Mammary epithelial cell (primary cell): ENCODE results near the gene CIZ1.

Experiments
- EZH2 ChIP-seq: IDR thresholded peaks from 2 replicates; pipeline ENCODE4 v1.6.1; 2012; ENCODE audit warnings: low read length, inconsistent platforms, borderline replicate concordance
- TF ChIP-seq, protein P1 (sequence below), 2 donors: IDR thresholded peaks in 1 of 2; conservative IDR thresholded peaks in 1 of 2; 2 replicates each; pipeline ENCODE4 v1.5.1; 2011 to 2012; ENCODE audit warnings: inconsistent platforms in 2 of 2, low read length in 2 of 2, mild to moderate bottlenecking in 2 of 2, control low read depth in 1 of 2, low read depth in 1 of 2; ENCODE audit not compliant: insufficient read depth in 1 of 2; ENCODE audit errors: extremely low read depth in 1 of 2

DNA sequence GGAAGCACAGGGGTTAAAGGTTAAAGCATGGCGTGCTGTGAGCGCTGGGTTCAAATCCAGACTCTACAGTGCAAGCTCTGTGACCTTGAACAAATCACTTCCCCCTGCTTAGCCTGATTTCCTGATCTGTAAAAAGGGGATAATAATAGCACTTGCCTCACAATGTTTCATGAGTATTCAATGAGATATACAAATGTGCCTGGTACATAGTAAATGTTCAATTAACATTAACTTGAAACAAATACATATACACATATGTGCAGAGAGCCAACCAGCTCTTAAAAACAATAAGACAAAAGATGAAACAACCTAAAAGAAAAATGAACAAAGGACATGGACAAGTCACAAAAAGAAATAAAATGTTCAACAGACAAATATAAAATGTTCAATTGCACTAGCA is 4.0 kb downstream of the CIZ1 start:
- TF ChIP-seq, protein P1, sequence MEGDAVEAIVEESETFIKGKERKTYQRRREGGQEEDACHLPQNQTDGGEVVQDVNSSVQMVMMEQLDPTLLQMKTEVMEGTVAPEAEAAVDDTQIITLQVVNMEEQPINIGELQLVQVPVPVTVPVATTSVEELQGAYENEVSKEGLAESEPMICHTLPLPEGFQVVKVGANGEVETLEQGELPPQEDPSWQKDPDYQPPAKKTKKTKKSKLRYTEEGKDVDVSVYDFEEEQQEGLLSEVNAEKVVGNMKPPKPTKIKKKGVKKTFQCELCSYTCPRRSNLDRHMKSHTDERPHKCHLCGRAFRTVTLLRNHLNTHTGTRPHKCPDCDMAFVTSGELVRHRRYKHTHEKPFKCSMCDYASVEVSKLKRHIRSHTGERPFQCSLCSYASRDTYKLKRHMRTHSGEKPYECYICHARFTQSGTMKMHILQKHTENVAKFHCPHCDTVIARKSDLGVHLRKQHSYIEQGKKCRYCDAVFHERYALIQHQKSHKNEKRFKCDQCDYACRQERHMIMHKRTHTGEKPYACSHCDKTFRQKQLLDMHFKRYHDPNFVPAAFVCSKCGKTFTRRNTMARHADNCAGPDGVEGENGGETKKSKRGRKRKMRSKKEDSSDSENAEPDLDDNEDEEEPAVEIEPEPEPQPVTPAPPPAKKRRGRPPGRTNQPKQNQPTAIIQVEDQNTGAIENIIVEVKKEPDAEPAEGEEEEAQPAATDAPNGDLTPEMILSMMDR (conservative IDR thresholded peaks at IDR 0.05 in 1 of 2, IDR thresholded peaks at IDR 0.05 in 1 of 2; ENCODE audit: extremely low read depth in 1 of 2, insufficient read depth in 1 of 2, low read depth in 1 of 2, low read length in 2 of 2): no peak
- no peak for TF ChIP-seq EZH2
